Measurements from ENCODE around the gene CTBP2.
"Not testable (repeated sequence)": the region's sequence is repeated elsewhere in the genome, so short reads cannot be mapped to it uniquely, and the experiment has no call there.

Gene CTBP2

GRCh38 chr10:124997771-124998623 is 162.4 kb downstream of the CTBP2 start:
- no peak for DNase-seq (ENCODE audit: low read depth, low spot score)

DNA sequence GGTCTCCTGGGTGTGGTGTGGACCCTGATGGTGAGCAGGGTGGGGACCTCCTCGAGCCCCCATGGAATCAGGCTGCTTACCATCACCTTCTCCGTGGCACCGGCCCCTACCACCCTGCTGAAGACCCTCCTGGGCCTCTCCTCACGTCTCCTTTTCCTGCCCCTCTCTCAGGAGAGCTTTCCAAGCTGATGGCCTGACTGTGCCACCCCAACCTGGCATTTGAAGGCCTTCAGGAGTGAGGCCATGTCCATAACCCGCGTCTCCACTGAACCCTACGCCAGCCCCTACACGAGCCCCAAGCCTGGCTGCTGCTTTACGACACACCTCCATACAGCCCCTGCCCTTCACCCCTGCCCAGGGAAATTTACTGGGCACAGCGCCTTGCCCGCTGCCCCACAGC is 163.1 kb downstream of the CTBP2 start:
- DNase-seq (ENCODE audit: low read depth, low spot score), result no peak

DNA sequence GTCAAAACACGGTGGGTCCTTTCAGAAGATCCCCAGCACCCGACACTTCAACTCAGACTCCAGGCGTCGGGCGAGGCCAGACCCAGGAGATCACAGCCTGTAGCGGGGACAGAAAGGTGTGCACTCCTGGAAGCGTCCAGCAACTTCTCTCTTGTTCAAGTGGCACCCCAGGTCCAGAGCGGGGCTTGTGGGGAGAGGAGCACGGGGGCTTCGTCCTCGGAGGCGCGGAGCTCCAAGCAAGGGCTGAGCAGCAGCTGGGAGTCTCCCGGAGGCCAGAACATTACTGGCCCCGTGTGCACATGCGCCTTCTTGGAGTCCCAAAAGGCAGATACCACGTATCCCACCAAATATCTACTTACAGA is 163.5 kb downstream of the CTBP2 start:
- no peak for DNase-seq (ENCODE audit: low read depth, low spot score)

- no peak for DNase-seq (ENCODE audit: low read depth, low spot score)
Measured at GRCh38 chr10:124996127-124996853, 164.1 kb downstream of the CTBP2 start.

DNA sequence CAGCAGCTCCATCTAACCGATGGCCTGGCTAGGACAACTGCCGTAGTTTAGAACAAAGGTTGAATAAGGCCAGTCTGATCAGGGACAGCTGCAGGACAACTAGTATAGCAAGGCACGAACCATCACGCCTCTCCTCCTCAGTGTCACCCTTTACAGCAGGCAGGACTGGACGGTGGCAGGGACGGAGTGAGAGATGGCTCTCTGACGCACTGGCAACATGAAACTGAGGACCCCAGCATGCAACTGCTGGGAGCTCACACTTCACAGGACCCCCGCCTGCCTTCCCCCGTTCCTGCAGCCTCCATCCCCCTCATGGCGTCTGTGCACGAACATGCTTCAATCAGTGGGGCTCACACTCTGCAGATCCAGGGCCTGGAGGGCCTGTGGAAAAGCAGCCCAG is 164.8 kb downstream of the CTBP2 start:
- DNase-seq (ENCODE audit: low read depth, low spot score), result no peak

- DNase-seq (ENCODE audit: low read depth, low spot score), result no peak
Measured at GRCh38 chr10:124994573-124995473, 165.5 kb downstream of the CTBP2 start.

- DNase-seq (ENCODE audit: low read depth, low spot score), result no peak
Measured at GRCh38 chr10:124993736-124994451, 166.5 kb downstream of the CTBP2 start.

GRCh38 chr10:124993345-124993708 is 167.0 kb downstream of the CTBP2 start:
- no peak for DNase-seq (ENCODE audit: low read depth, low spot score)

- peak; percentile 77 for DNase-seq (ENCODE audit: low read depth, low spot score)
Measured at GRCh38 chr10:124992462-124993344, 167.7 kb downstream of the CTBP2 start.

GRCh38 chr10:124991835-124992234 is 168.5 kb downstream of the CTBP2 start:
- DNase-seq (ENCODE audit: low read depth, low spot score), result no peak

GRCh38 chr10:124990671-124991625 is 169.4 kb downstream of the CTBP2 start:
- no peak for DNase-seq (ENCODE audit: low read depth, low spot score)

GRCh38 chr10:124989526-124989925 is 170.8 kb downstream of the CTBP2 start:
- no peak for DNase-seq (ENCODE audit: low read depth, low spot score)

DNA sequence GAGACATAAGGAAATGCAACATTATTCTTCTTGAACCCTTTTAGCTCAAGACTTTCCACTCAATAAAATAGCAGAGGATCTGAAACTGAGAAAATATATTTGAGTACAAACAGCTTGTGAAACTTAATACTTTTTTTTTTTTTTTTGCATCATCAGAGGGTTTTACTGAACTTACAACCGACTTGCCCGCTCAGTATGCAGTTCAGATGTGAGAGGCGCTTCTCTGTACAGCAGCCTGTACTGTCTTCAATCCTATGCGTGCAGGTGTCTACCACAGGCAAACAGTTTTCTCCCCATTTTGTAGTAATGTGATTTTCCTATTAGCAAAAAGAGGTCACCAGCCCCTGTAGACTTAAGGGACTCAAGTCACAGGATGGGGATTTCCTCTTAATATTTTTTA is 171.6 kb downstream of the CTBP2 start:
- not testable (repeated sequence) for DNase-seq (ENCODE audit: low read depth, low spot score)

DNA sequence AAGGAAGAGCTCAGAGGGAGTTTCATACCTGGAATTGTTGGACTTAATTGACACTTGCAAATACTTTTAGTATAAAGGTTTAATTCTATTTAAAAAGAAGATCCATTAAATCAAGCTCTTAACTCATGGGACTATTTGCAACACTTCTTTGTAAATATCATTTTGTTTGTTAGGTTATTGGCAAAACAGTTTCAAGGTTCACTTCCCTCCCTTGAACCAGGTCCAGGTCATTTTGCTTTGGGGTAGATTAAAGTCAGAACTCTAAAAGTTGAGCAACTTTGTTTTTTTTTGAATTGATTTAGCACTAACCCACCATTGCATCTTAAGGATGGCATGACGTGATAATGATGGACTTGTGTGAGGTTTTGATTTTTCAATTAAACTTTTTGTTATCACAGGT is 172.6 kb downstream of the CTBP2 start:
- no peak for DNase-seq (ENCODE audit: low read depth, low spot score)

DNA sequence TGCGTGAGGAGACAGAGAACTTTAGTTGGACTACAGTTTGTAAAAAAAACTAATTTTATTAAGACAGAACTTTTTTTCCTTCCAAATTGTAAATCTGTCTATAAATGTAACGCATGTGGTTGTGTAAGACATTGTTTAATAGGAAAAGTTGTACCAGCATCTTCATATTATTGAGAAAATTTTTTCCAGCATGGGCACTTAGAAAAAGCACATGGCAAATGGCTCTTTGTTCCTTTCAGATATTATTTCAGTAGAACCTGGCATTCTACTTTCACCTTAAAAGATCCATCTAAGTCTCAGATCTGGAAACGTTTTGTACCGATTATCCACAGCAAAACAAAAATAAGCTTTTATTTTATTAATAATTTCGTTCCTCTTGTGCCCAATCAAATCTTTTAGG is 175.2 kb downstream of the CTBP2 start:
- no peak for DNase-seq (ENCODE audit: low read depth, low spot score)

GRCh38 chr10:124984376-124984775 is 176.0 kb downstream of the CTBP2 start:
- no peak for DNase-seq (ENCODE audit: low read depth, low spot score)

DNA sequence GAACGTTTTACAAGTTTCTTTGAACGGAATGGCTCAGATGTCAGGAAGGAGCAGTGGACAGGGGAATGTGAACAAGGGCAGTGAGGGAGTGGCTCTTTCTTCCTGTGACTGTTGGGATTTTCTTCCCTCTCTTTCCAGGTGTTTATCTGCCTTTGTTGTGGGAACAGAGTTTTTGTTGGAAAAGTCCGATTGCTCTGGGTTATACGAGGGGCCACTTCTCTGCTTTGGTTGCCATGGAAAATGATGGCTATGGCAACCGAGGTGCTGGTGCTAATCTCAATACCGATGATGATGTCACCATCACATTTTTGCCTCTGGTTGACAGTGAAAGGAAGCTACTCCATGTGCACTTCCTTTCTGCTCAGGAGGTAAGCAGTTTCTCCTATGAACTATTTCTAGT is 177.0 kb downstream of the CTBP2 start:
- peak; percentile 46 for DNase-seq (ENCODE audit: low read depth, low spot score)

GRCh38 chr10:124978376-124978725 is 182.0 kb downstream of the CTBP2 start:
- DNase-seq (ENCODE audit: low read depth, low spot score), result no peak

GRCh38 chr10:124977648-124978375 is 182.6 kb downstream of the CTBP2 start:
- no peak for DNase-seq (ENCODE audit: low read depth, low spot score)
